GM12872 (cell line): ENCODE measurements around the gene CTH.

Experiments
- TF ChIP-seq, protein P1 (sequence below): IDR thresholded peaks from 3 replicates; pipeline ENCODE4 v1.5.1; 2011; ENCODE audit warnings: low read depth, mild to moderate bottlenecking, low read length, moderate library complexity; ENCODE audit not compliant: insufficient read depth

CTH gene

DNA sequence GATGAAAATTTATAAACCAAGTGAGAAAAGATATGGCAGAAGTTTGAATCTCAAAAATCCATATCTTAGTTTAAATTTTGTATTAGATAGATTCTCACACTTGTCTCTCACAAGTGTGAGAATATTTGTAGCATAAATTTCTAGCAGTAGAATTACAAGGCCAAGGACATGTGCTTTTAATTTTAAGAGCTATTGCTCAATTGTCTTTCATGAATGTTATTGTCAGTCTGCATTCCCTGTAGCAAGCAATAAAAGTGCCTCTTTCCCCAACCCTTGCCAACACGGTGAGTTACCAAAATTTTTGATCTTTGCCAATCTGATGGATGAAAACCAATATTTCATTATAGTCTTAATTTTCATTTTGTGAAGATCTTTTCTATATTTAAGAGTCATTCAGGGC is 64.0 kb downstream of the CTH start:
- TF ChIP-seq, protein P1, sequence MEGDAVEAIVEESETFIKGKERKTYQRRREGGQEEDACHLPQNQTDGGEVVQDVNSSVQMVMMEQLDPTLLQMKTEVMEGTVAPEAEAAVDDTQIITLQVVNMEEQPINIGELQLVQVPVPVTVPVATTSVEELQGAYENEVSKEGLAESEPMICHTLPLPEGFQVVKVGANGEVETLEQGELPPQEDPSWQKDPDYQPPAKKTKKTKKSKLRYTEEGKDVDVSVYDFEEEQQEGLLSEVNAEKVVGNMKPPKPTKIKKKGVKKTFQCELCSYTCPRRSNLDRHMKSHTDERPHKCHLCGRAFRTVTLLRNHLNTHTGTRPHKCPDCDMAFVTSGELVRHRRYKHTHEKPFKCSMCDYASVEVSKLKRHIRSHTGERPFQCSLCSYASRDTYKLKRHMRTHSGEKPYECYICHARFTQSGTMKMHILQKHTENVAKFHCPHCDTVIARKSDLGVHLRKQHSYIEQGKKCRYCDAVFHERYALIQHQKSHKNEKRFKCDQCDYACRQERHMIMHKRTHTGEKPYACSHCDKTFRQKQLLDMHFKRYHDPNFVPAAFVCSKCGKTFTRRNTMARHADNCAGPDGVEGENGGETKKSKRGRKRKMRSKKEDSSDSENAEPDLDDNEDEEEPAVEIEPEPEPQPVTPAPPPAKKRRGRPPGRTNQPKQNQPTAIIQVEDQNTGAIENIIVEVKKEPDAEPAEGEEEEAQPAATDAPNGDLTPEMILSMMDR = no peak

DNA sequence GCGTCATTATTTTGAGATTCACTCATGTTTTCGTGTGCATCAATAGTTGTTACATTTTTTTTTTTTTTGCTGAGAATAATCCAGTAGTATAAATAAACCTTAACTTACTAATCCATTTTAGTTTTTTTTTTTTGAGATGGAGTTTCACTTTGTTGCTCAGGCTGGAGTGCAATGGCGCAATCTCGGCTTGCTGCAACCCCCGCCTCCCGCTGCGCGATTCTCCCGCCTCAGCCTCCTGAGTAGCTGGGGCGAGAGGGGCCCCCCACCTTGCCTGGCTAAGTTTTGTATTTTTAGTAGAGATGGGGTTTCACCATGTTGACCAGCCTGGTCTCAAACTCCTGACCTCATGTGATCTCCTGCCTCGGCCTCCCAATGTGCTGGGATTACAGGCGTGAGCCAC is 66.0 kb downstream of the CTH start:
- TF ChIP-seq, protein P1 = no peak

DNA sequence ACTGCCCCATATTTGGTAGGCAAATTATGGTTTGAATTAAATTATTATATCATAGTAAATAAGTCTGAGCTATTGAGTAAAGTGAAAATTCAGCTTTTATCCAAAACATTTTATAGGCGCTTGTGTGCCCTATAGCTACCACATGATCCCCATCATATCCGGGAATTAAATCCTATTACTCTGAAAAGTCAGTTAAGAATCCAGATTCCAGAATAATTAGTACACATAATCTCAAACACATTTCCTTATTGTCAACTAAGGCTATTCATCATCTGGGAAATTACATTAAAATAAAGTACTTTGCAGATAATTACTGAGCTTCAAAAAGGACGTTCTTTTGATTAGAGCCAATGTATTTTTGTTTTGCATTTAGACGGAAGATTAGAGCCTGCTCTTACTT is 72.3 kb downstream of the CTH start:
- TF ChIP-seq, protein P1 = no peak

- TF ChIP-seq, protein P1 = no peak
Observed at GRCh38 chr1:70485624-70486023, 74.6 kb downstream of the CTH start.

GRCh38 chr1:70486676-70487458 is 75.8 kb downstream of the CTH start:
- TF ChIP-seq, protein P1 = no peak

DNA sequence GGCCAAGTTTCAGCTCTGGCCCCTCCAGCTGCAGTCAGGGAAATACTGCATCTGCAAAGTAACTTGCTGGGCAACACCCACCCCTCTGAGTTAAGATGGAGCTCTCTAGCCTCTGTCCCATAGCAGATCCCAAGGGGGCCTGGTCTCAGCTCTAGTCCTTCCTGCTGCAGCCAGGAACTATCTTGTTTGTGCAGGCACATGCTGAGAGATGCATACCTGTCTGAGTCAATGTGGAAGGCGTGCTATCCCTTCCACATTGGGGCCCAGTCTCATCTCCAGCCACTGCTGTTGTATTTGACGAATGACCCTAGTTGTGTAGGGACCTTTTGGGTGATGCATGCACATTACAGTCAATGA is 76.4 kb downstream of the CTH start:
- TF ChIP-seq, protein P1 = no peak

DNA sequence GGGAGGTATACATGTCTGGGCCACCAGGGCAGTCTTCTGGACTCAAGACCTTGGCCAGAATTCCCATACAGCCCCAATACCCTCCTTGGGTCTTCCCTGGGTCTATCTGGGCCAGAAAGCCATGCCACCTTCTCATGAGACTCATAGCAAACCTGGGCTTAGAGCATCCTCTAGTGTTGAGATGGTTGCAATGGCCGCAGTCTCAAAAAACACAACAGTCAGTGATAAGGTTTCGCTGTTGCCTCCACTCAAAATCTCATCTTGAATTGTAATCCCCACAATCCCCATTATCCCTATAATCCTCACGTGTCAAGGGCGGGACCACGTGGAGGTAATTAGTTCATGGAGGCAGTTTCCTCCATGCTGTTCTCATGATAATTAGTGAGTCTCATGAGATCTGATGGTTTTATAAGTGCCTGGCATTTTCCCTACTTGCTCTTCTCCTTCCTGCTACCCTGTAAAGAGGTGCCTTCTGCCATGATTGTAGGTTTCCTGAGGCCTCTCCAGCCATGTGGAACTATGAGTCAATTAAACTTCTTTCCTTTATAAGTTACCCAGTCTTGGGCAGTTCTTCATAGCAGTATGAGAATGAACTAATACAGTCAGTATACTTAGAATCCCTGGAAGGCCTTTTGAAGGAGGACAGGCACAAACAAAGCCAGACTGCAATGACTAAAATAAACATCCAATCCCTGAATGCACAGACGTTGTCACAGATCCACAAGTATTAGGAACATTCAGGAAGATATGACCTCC is 77.0 kb downstream of the CTH start:
- TF ChIP-seq, protein P1 = peak; percentile 94
